Measurements from ENCODE around the gene BLVRB. TPM values are rescaled to one million over a fixed set of nuclear protein-coding genes. Genes with fewer than 3 reads are reported as not detected.

Gene BLVRB
- total and polyA plus RNA-seq, 10 of the 15 experiments (the other 5 are each of a cell fraction or from before 2014, with no cell fraction given): 6.3 to 53.3 (median 27.8) TPM

DNA sequence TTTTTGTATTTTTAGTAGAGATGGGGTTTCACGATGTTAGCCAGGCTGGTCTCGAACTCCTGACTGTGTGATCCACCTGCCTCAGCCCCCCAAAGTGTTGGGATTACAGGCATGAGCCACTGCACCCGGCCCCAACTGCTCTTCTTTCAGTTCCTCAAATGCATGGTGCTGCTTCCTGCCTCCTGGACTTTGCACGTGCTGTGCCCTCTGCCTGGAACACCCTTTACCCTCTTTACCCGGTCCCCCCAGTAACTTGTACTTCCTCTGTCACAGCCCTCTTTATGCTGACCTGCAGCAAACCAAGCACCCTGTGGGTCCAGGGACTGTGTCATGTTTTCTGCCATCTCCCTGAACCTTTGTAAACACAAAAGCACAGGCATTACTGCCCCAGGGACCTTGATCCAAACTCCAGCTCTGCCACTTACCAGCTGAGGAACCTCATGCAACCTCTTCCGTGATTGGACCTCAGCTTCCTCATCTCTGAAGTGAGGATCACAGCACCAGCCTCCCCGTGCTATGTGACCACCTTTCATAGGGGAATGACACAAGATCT is 3.8 kb downstream of the BLVRB start (continued):
- no peak for TF ChIP-seq SUPT20H (IDR thresholded peaks at IDR 0.05; ENCODE audit: borderline replicate concordance, control insufficient read depth, low read depth, low read length)
- no peak for TF ChIP-seq MXI1 (IDR thresholded peaks at IDR 0.05; ENCODE audit: low read depth, low read length)
- 0 out of 2 replicates have a peak, but pooled peaks have one; percentile 44 for TF ChIP-seq TCF12 (IDR thresholded peaks at IDR 0.05; ENCODE audit: low read depth, low read length)
- TF ChIP-seq SMARCA5 (IDR thresholded peaks at IDR 0.05): 0 out of 2 replicates have a peak, but pooled peaks have one; percentile 71
- TF ChIP-seq, protein P1, sequence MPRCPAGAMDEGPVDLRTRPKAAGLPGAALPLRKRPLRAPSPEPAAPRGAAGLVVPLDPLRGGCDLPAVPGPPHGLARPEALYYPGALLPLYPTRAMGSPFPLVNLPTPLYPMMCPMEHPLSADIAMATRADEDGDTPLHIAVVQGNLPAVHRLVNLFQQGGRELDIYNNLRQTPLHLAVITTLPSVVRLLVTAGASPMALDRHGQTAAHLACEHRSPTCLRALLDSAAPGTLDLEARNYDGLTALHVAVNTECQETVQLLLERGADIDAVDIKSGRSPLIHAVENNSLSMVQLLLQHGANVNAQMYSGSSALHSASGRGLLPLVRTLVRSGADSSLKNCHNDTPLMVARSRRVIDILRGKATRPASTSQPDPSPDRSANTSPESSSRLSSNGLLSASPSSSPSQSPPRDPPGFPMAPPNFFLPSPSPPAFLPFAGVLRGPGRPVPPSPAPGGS (IDR thresholded peaks at IDR 0.05; ENCODE audit: borderline replicate concordance, insufficient read depth, low read depth, low read length, poor library complexity, severe bottlenecking): no peak
- TF ChIP-seq SMAD5 (IDR thresholded peaks at IDR 0.05; ENCODE audit: low read depth): no peak
- TF ChIP-seq GATAD2B (conservative IDR thresholded peaks at IDR 0.05; ENCODE audit: low read depth): peak; percentile 83
- TF ChIP-seq ZZZ3 (IDR thresholded peaks at IDR 0.05; ENCODE audit: control insufficient read depth, insufficient read length, low read depth): no peak
- TF ChIP-seq, protein P2, sequence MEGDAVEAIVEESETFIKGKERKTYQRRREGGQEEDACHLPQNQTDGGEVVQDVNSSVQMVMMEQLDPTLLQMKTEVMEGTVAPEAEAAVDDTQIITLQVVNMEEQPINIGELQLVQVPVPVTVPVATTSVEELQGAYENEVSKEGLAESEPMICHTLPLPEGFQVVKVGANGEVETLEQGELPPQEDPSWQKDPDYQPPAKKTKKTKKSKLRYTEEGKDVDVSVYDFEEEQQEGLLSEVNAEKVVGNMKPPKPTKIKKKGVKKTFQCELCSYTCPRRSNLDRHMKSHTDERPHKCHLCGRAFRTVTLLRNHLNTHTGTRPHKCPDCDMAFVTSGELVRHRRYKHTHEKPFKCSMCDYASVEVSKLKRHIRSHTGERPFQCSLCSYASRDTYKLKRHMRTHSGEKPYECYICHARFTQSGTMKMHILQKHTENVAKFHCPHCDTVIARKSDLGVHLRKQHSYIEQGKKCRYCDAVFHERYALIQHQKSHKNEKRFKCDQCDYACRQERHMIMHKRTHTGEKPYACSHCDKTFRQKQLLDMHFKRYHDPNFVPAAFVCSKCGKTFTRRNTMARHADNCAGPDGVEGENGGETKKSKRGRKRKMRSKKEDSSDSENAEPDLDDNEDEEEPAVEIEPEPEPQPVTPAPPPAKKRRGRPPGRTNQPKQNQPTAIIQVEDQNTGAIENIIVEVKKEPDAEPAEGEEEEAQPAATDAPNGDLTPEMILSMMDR (IDR thresholded peaks at IDR 0.05 in 2 of 3, conservative IDR thresholded peaks at IDR 0.05 in 1 of 3; ENCODE audit: control insufficient read depth in 2 of 3, extremely low read depth in 1 of 3, insufficient read depth in 1 of 3, low read depth in 3 of 3, low read length in 3 of 3): no peak
- TF ChIP-seq ZBED1 (IDR thresholded peaks at IDR 0.05; ENCODE audit: borderline replicate concordance): no peak
- TF ChIP-seq ZNF217 (IDR thresholded peaks at IDR 0.05): peak; percentile 92
- no peak for TF ChIP-seq BACH1 (IDR thresholded peaks at IDR 0.05; ENCODE audit: borderline replicate concordance)
- TF ChIP-seq RBBP5 (conservative IDR thresholded peaks at IDR 0.05): no peak
- no peak for TF ChIP-seq KAT2A (conservative IDR thresholded peaks at IDR 0.05; ENCODE audit: control insufficient read depth, low read depth, low read length)
- no peak for TF ChIP-seq CEBPB (IDR thresholded peaks at IDR 0.05; ENCODE audit: borderline replicate concordance in 1 of 2, low read depth in 2 of 2, low read length in 2 of 2)
- TF ChIP-seq BRCA1 (IDR thresholded peaks at IDR 0.05; ENCODE audit: low read depth, low read length): no peak
- no peak for TF ChIP-seq YY1 (IDR thresholded peaks at IDR 0.05; ENCODE audit: low read depth, low read length)
- TF ChIP-seq SIN3A (IDR thresholded peaks at IDR 0.05; ENCODE audit: low read depth, low read length): no peak
- no peak for TF ChIP-seq EZH2 (IDR thresholded peaks at IDR 0.05; ENCODE audit: borderline replicate concordance, control insufficient read depth, low read depth, low read length)
- TF ChIP-seq POU2F2 (IDR thresholded peaks at IDR 0.05; ENCODE audit: borderline replicate concordance, low read depth, low read length): no peak
- TF ChIP-seq ZNF622 (IDR thresholded peaks at IDR 0.05): no peak
- TF ChIP-seq POLR2AphosphoS5 (IDR thresholded peaks at IDR 0.05; ENCODE audit: low read length): no peak
- no peak for TF ChIP-seq TARDBP (IDR thresholded peaks at IDR 0.05; ENCODE audit: borderline replicate concordance)
- TF ChIP-seq IKZF2 (IDR thresholded peaks at IDR 0.05): peak; percentile 94 to 97
- TF ChIP-seq DPF2 (IDR thresholded peaks at IDR 0.05): peak; percentile 88

All from GM12878 (cell line).